HG03520 (cell line): ENCODE data around the gene PILRB.
A peak's percentile ranks its signal among the peaks of the same experiment; 100 is the strongest.
"Not testable (repeated sequence)": the region's sequence is repeated elsewhere in the genome, so short reads cannot be mapped to it uniquely, and the experiment has no call there.

Experiments
- ATAC-seq: cut with Tn5 transposase; IDR thresholded peaks from one replicate; pipeline ENCODE4 v1.9.1; 2021; ENCODE audit warnings: mild to moderate bottlenecking, moderate library complexity; ENCODE audit not compliant: unreplicated experiment

The PILRB gene

DNA sequence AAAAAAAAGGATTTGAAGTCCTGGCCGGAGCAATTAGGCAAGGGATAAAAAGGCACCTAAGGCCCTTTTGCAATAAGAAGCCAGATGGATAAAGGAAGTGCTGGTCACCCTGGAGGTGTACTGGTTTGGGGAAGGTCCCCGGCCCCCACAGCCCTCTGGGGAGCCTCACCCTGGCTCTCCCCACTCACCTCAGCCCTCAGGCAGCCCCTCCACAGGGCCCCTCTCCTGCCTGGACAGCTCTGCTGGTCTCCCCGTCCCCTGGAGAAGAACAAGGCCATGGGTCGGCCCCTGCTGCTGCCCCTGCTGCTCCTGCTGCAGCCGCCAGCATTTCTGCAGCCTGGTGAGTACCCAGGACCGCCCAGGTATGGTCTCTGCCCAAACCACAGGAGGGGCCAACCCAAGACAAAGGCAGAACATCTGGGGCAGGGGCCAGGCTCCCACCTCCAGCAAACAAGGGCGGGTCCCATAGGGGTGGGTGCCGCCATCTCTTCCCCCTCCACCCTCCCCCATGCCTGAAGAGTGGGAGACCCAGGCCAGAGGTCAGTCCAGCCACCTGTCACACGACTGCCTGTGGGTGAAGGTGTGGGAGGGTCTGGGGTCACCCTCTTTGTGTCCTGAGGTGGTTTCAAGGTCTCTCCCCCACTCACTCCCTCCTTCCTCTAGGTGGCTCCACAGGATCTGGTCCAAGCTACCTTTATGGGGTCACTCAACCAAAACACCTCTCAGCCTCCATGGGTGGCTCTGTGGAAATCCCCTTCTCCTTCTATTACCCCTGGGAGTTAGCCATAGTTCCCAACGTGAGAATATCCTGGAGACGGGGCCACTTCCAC is at the start of gene PILRB:
Gene PILRB, plus strand, starts transcription at position 91 of the 830 bp plus-strand sequence. Its CDS starts 186 bp downstream, at position 277.
- ATAC-seq = no peak

GRCh38 chr7:100318329-100318728 is 39.6 kb upstream of the PILRB start:
- ATAC-seq = not testable (repeated sequence)

GRCh38 chr7:100321648-100322047 is 36.3 kb upstream of the PILRB start:
- ATAC-seq = not testable (repeated sequence)

GRCh38 chr7:100324194-100324593 is 33.7 kb upstream of the PILRB start:
- not testable (repeated sequence) for ATAC-seq

DNA sequence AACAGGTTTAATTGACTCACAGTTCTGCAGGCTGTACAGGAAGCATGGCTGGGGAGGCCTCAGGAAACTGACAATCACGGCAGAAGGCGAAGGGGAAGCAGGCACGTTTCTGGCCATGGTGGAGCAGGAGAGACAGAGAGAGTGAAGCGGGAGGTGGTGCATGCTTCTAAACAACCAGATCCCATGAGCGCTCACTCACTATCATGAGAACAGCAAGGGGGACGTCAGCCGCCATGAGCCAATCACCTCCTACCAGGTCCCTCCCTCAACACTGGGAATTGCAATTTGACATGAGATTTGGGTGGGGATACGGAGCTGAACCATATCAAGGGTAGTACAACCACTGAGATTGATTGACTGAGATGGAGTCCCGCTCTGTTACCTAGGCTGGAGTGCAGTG is 32.2 kb upstream of the PILRB start:
- ATAC-seq = not testable (repeated sequence)

- not testable (repeated sequence) for ATAC-seq
These were observed 31.0 kb upstream of the PILRB start for GRCh38 chr7:100326914-100327313.

GRCh38 chr7:100335566-100336466 is 22.1 kb upstream of the PILRB start:
- peak; percentile 93 for ATAC-seq

GRCh38 chr7:100338083-100338696 is 19.7 kb upstream of the PILRB start:
- ATAC-seq = not testable (repeated sequence)

- ATAC-seq = not testable (repeated sequence)
These were observed 16.6 kb upstream of the PILRB start for GRCh38 chr7:100341286-100341685.

- no peak for ATAC-seq
These were observed 15.2 kb upstream of the PILRB start for GRCh38 chr7:100342765-100343164.

GRCh38 chr7:100344124-100344559 is 13.8 kb upstream of the PILRB start:
- not testable (repeated sequence) for ATAC-seq

- ATAC-seq = peak; percentile 74
These were observed 13.2 kb upstream of the PILRB start for GRCh38 chr7:100344560-100345287.

- ATAC-seq = peak; percentile 28
These were observed 12.6 kb upstream of the PILRB start for GRCh38 chr7:100345288-100345672.

GRCh38 chr7:100346921-100347320 is 11.0 kb upstream of the PILRB start:
- no peak for ATAC-seq

DNA sequence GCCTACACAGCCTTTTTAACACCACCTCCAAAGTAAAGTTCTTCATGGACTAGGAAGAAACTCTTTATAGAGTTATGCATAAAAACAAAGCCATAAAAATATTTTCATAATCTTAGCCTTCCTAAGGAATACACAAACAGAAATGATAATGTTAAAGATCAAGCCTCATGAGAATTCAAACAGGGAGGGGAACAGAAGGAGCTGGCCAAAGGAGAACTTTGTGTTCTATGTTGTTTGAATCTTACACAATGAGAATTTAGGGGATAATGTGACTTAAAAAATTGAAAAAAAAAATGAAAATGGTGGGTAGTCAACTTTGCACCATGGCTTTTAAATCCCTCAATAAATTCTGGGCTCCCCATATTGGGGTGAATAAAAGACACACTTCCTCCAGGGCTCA is 9.1 kb upstream of the PILRB start:
- ATAC-seq = no peak

- no peak for ATAC-seq
These were observed 8.2 kb upstream of the PILRB start for GRCh38 chr7:100349757-100350156.

- no peak for ATAC-seq
These were observed 6.3 kb upstream of the PILRB start for GRCh38 chr7:100351657-100352058.

GRCh38 chr7:100352230-100352781 is 5.6 kb upstream of the PILRB start:
- ATAC-seq = not testable (repeated sequence)

DNA sequence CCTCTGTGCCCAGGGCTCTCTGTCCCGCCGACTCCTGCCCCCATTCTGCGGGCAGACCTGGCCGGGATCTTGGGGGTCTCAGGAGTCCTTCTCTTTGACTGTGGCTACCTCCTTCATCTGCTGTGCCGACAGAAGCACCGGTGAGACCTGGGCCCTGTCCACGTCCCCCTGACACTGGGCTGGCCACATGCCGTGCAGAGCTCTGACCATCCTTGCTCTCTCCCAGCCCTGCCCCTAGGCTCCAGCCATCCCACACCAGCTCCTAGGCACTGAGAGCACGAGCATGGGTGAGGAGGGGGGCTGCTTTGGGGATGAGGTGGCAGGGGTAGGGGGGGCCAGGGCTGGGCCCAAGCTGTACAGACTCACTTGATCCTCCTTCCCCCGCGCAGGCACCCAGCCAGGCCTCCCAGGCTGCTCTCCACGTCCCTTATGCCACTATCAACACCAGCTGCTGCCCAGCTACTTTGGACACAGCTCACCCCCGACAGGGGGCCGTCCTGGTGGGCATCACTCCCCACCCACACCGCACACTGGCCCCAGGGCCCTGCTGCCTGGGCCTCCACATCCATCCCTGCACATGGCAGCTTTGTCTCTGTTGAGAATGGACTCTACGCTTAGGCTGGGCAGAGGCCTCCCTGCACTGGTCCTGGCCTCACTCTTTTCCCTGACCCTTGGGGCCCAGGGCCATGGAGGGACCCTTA is 4.8 kb upstream of the PILRB start:
- ATAC-seq = no peak
